OCI-LY7 (cell line): ENCODE measurements around the gene C9orf40. TPM values are rescaled to one million over a fixed set of nuclear protein-coding genes. Genes with fewer than 3 reads are reported as not detected.

Source experiments
- BruUV-seq: library from RNA; stranded (reverse); fragments of 400-500 nt; replicated peaks from 2 replicates; lab custom pipeline; 2021; lab: Mats Ljungman, UMichigan
- CTCF ChIA-PET: fragments of 300-600 bp; sonication (Branson Sonifier 250); formaldehyde crosslinking; loops from one replicate; lab custom pipeline; 2022; ENCODE audit warnings: antibody characterized with exemption; ENCODE audit not compliant: unreplicated experiment; lab: Charles Lee
- POLR2A ChIA-PET: fragments of 300-600 bp; sonication (Branson Sonifier 250); formaldehyde crosslinking; loops from one replicate; lab custom pipeline; 2022; ENCODE audit warnings: antibody characterized with exemption; lab: Charles Lee
- DNase-seq: peaks from one replicate; pipeline ENCODE4 v3.0.0-alpha.2; 2015; ENCODE audit warnings: low spot score
- H2AFZ ChIP-seq: fragments of 200-600 bp; sonication (generic), shearing (Covaris generic); 2 replicates; pipeline ENCODE4 v1.6.1; 2014; ENCODE audit warnings: mild to moderate bottlenecking, antibody characterized with exemption, low read length, moderate library complexity
- H3K27ac ChIP-seq: fragments of 200-600 bp; sonication (generic); 2 replicates; pipeline ENCODE4 v1.5.1; 2014; ENCODE audit warnings: mixed run types, low read depth, mild to moderate bottlenecking, moderate library complexity, low read length, inconsistent platforms; ENCODE audit not compliant: poor library complexity, severe bottlenecking
- H3K36me3 ChIP-seq: fragments of 200-600 bp; sonication (generic); 2 replicates; pipeline ENCODE4 v1.6.1; 2014; ENCODE audit warnings: mild to moderate bottlenecking, antibody characterized with exemption, low read length, moderate library complexity, mixed read lengths; ENCODE audit not compliant: insufficient read depth
- H3K4me1 ChIP-seq: fragments of 200-600 bp; sonication (generic); 2 replicates; pipeline ENCODE4 v1.5.1; 2014; ENCODE audit warnings: mild to moderate bottlenecking, low read length; ENCODE audit not compliant: insufficient read depth, poor library complexity, severe bottlenecking
- H3K4me2 ChIP-seq: fragments of 200-600 bp; sonication (generic); 2 replicates; pipeline ENCODE4 v1.6.1; 2014; ENCODE audit warnings: mild to moderate bottlenecking, low read length
- H3K4me3 ChIP-seq: fragments of 200-600 bp; sonication (generic); 2 replicates; pipeline ENCODE4 v1.5.1; 2014; ENCODE audit warnings: mild to moderate bottlenecking, low read depth, low read length; ENCODE audit not compliant: poor library complexity, severe bottlenecking
- H3K79me2 ChIP-seq: fragments of 200-600 bp; sonication (generic); 2 replicates; pipeline ENCODE4 v1.6.1; 2016; ENCODE audit warnings: low read depth, mild to moderate bottlenecking, low read length, moderate library complexity, mixed read lengths; ENCODE audit not compliant: insufficient read depth
- H3K9me2 ChIP-seq: fragments of 200-600 bp; sonication (generic); 2 replicates; pipeline ENCODE4 v1.6.1; 2016; ENCODE audit warnings: mild to moderate bottlenecking, low read length, mixed read lengths; ENCODE audit not compliant: insufficient read depth
- H3K9me3 ChIP-seq: fragments of 200-600 bp; sonication (generic); 2 replicates; pipeline ENCODE4 v1.6.1; 2014; ENCODE audit warnings: mild to moderate bottlenecking, mixed run types, low read length, mixed read lengths
- H4K20me1 ChIP-seq: fragments of 200-600 bp; sonication (generic); 2 replicates; pipeline ENCODE4 v1.6.1; 2014; ENCODE audit warnings: mild to moderate bottlenecking, antibody characterized with exemption, low read length, moderate library complexity, mixed read lengths; ENCODE audit not compliant: insufficient read depth
- EZH2phosphoT487 ChIP-seq: fragments of 200-600 bp; sonication (generic); IDR thresholded peaks from 2 replicates; pipeline ENCODE4 v1.6.1; 2018; ENCODE audit warnings: low read depth, borderline replicate concordance, mild to moderate bottlenecking, mixed run types, antibody characterized with exemption, low read length, moderate library complexity, mixed read lengths
- intact Hi-C: fragments of 100-400 bp; cut with micrococcal nuclease; formaldehyde crosslinking; loops from one replicate; pipeline ENCODE4 v1.10.0; 2022; ENCODE audit not compliant: unreplicated experiment
- total RNA-seq, 2 experiments: library from RNA; depleted of rRNA in 1 of 2; stranded (reverse); fragments of >200 nt in 1 of 2; shearing (Covaris generic) in 1 of 2; gene quantifications; 2 replicates each; pipeline ENCODE4 v1.2.3, GENCODE V29; 2014 to 2022
- TF ChIP-seq, protein P1 (sequence below): fragments of 200-600 bp; sonication (generic); conservative IDR thresholded peaks from 2 replicates; pipeline ENCODE4 v1.5.1; 2014; ENCODE audit warnings: mild to moderate bottlenecking, antibody characterized with exemption, low read length, moderate library complexity, mixed read lengths

Gene C9orf40
- total RNA-seq, 2 experiments from 2014 or later, result 19.8 to 41.3 TPM

GRCh38 chr9:74907085-74907484, 45.6 kb downstream of the C9orf40 start:
- Histone ChIP-seq H2AFZ (no peak overlapping the region), H3K4me1 (no peaks in the 10 kb centered on the region), H3K4me3 (no peak overlapping the region), H3K9me3 (no peaks in the 10 kb centered on the region), H3K79me2 (no peaks in the 10 kb centered on the region), H3K36me3 (no peaks in the 10 kb centered on the region), H3K27ac (no peak overlapping the region), H3K4me2 (no peak overlapping the region), H3K9me2 (no peaks in the 10 kb centered on the region), H4K20me1 (no peaks in the 10 kb centered on the region)
- intact Hi-C loops, result no loop called here
- no TSS peak for BruUV-seq
- ChIA-PET POLR2A (no interaction called here), CTCF (no interaction called here)
- no peak for TF ChIP-seq EZH2phosphoT487
- TF ChIP-seq, protein P1, sequence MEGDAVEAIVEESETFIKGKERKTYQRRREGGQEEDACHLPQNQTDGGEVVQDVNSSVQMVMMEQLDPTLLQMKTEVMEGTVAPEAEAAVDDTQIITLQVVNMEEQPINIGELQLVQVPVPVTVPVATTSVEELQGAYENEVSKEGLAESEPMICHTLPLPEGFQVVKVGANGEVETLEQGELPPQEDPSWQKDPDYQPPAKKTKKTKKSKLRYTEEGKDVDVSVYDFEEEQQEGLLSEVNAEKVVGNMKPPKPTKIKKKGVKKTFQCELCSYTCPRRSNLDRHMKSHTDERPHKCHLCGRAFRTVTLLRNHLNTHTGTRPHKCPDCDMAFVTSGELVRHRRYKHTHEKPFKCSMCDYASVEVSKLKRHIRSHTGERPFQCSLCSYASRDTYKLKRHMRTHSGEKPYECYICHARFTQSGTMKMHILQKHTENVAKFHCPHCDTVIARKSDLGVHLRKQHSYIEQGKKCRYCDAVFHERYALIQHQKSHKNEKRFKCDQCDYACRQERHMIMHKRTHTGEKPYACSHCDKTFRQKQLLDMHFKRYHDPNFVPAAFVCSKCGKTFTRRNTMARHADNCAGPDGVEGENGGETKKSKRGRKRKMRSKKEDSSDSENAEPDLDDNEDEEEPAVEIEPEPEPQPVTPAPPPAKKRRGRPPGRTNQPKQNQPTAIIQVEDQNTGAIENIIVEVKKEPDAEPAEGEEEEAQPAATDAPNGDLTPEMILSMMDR, result no peak
- no peak for DNase-seq

- no peak for DNase-seq
- intact Hi-C loops, result no loop called here
These were observed 51.7 kb downstream of the C9orf40 start for GRCh38 chr9:74901001-74901400.

More at GRCh38 chr9:74901001-74901400, 51.7 kb downstream of the C9orf40 start:
- ChIA-PET POLR2A (no interaction called here), CTCF (no interaction called here)
- Histone ChIP-seq H4K20me1 (no peaks in the 10 kb centered on the region), H3K79me2 (no peaks in the 10 kb centered on the region), H3K9me2 (no peaks in the 10 kb centered on the region), H2AFZ (no peak overlapping the region), H3K36me3 (no peaks in the 10 kb centered on the region), H3K4me2 (no peak overlapping the region), H3K27ac (no peak overlapping the region), H3K9me3 (no peaks in the 10 kb centered on the region), H3K4me3 (no peak overlapping the region), H3K4me1 (no peaks in the 10 kb centered on the region)
- no TSS peak for BruUV-seq
- TF ChIP-seq, protein P1, result no peak
- TF ChIP-seq EZH2phosphoT487, result no peak

Other genes starting within 250 kb of the C9orf40 start
- gene TRPM6, start 65.0 kb downstream of the C9orf40 start, total RNA-seq (2014; rRNA removed; shearing (Covaris generic)), result not detected in 2 replicates
- not detected in 2 replicates for gene TRPM6, start 65.0 kb downstream of the C9orf40 start, total RNA-seq (2022)
- gene CARNMT1, start 75.4 kb upstream of the C9orf40 start, total RNA-seq (2014; rRNA removed; shearing (Covaris generic)), result 26.8 and 29.1 TPM in 2 replicates
- gene CARNMT1, start 75.4 kb upstream of the C9orf40 start, total RNA-seq (2022), result 40.3 and 49.0 TPM in 2 replicates
- gene NMRK1, start 135.2 kb upstream of the C9orf40 start, total RNA-seq (2014; rRNA removed; shearing (Covaris generic)), result 17.0 and 26.0 TPM in 2 replicates
- gene NMRK1, start 135.2 kb upstream of the C9orf40 start, total RNA-seq (2022), result 32.8 and 33.2 TPM in 2 replicates
- 37.3 and 49.9 TPM in 2 replicates for gene OSTF1, start 135.6 kb upstream of the C9orf40 start, total RNA-seq (2014; rRNA removed; shearing (Covaris generic))
- 51.7 and 58.1 TPM in 2 replicates for gene OSTF1, start 135.6 kb upstream of the C9orf40 start, total RNA-seq (2022)